ENCODE data around the gene ZNF506. TPM values are rescaled to one million over a fixed set of nuclear protein-coding genes. Genes with fewer than 3 reads are reported as not detected.
"Not testable (repeated sequence)": the region's sequence is repeated elsewhere in the genome, so short reads cannot be mapped to it uniquely, and the experiment has no call there.

Gene ZNF506
- total RNA-seq, 1 experiment from 2014 or later, result 3.0 TPM

DNA sequence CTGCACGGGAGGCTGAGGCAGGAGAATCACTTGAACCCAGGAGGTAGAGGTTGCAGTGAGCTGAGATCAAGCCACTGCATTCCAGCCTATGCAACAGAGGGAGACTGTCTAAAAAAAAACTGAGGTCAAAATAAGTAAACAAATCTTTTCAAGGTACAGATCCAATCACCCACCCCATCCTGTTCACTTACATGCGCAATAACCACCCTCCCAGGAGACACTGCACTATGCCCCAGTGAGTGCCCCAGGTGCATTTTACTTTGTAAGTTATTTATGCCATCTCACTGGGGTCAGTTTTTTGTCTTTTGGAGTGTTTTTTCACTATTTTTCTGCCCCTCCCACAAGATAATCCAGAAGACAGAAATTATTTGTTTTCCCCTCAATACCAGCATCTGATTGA, 37.2 kb upstream of the ZNF506 start:
- H3K23ac ChIP-seq (ENCODE audit: insufficient read length, low read depth, low read length), result no peak overlapping the region
- Mint-ChIP-seq H3K27ac (no peak overlapping the region), H3K27me3 (ENCODE audit: low read depth) (no peaks in the 10 kb centered on the region; the same call in 1 of the 2 replicates), H3K36me3 (ENCODE audit: insufficient read depth in 1 of 3, low read depth in 3 of 3) (peaks cover 17 to 27% (median 19%) of the 10 kb centered on the region in 3 experiments; a peak in 6 of 7 replicates), H3K4me1 (peaks cover 2% of the 10 kb centered on the region in 2 experiments; a peak in 2 of 4 replicates), H3K4me3 (no peak overlapping the region), H3K9me3 (peaks cover 4 to 60% of the 10 kb centered on the region in 2 experiments)
- WGBS (ENCODE audit: extremely low coverage, insufficient read length, low lambda C conversion rate), result no CpG with 5 or more reads among the region's 2 CpGs
- no peaks in the 10 kb centered on the region for H3K27me3 ChIP-seq (ENCODE audit: insufficient read depth, low read length)
- H2BK120ac ChIP-seq (ENCODE audit: low read depth, low read length, poor library complexity, severe bottlenecking), result no peak overlapping the region
- no peak for DNase-seq
- H3K27ac ChIP-seq (ENCODE audit: insufficient read length, low read depth, low read length), result no peak overlapping the region
- H3K56ac ChIP-seq (ENCODE audit: insufficient read length, low read depth, low read length), result no peak overlapping the region
- no peak overlapping the region for H3K9ac ChIP-seq (ENCODE audit: extremely low read depth, insufficient read length, low read length)
- TF ChIP-seq, protein P1, sequence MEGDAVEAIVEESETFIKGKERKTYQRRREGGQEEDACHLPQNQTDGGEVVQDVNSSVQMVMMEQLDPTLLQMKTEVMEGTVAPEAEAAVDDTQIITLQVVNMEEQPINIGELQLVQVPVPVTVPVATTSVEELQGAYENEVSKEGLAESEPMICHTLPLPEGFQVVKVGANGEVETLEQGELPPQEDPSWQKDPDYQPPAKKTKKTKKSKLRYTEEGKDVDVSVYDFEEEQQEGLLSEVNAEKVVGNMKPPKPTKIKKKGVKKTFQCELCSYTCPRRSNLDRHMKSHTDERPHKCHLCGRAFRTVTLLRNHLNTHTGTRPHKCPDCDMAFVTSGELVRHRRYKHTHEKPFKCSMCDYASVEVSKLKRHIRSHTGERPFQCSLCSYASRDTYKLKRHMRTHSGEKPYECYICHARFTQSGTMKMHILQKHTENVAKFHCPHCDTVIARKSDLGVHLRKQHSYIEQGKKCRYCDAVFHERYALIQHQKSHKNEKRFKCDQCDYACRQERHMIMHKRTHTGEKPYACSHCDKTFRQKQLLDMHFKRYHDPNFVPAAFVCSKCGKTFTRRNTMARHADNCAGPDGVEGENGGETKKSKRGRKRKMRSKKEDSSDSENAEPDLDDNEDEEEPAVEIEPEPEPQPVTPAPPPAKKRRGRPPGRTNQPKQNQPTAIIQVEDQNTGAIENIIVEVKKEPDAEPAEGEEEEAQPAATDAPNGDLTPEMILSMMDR (conservative IDR thresholded peaks at IDR 0.05), result no peak
- no peaks in the 10 kb centered on the region for H3K23me2 ChIP-seq (ENCODE audit: insufficient read length, low read depth, low read length, poor library complexity, severe bottlenecking)
- no peak overlapping the region for H2BK12ac ChIP-seq (ENCODE audit: insufficient read length, low read depth, low read length)
- H4K5ac ChIP-seq (ENCODE audit: insufficient read length, low read depth, low read length), result no peak overlapping the region
- peaks cover 3% of the 10 kb centered on the region for H3K79me1 ChIP-seq (ENCODE audit: insufficient read depth, low read depth, low read length, poor library complexity, severe bottlenecking)
- H4K20me1 ChIP-seq (ENCODE audit: control insufficient read depth, insufficient read depth, insufficient read length), result no peaks in the 10 kb centered on the region
- no peak overlapping the region for H3K4ac ChIP-seq (ENCODE audit: low read depth, low read length)
- no peak overlapping the region for H2AFZ ChIP-seq (ENCODE audit: low read length)
- H3K9me3 ChIP-seq (ENCODE audit: control insufficient read depth, low read depth, low read length), result no peaks in the 10 kb centered on the region
- no peak overlapping the region for H4K91ac ChIP-seq (ENCODE audit: insufficient read length, low read depth, low read length)
- no peak overlapping the region for H4K8ac ChIP-seq (replicated peaks; ENCODE audit: insufficient read length, low read depth, low read length)
- no peak overlapping the region for H3T11ph ChIP-seq (ENCODE audit: low read length)
- H3K4me1 ChIP-seq (ENCODE audit: insufficient read depth, low read length), result no peaks in the 10 kb centered on the region
- no peak overlapping the region for H3K14ac ChIP-seq (ENCODE audit: insufficient read depth, low read length)
- H3K79me2 ChIP-seq (ENCODE audit: insufficient read depth, low read length), result peaks cover 2% of the 10 kb centered on the region; the same call in 1 of the 2 replicates
- H3K4me2 ChIP-seq (ENCODE audit: insufficient read depth, insufficient read length, low read length), result no peak overlapping the region
- no peak overlapping the region for H2AK5ac ChIP-seq (ENCODE audit: insufficient read length, low read length)
- no peak overlapping the region for H2BK15ac ChIP-seq (ENCODE audit: low read depth, low read length)
- no peak overlapping the region for H3K18ac ChIP-seq (ENCODE audit: insufficient read length, low read depth, low read length)
- no peak overlapping the region for H2BK5ac ChIP-seq (ENCODE audit: insufficient read length, low read length)
- no peak overlapping the region for H2BK20ac ChIP-seq (ENCODE audit: low read depth, low read length, poor library complexity, severe bottlenecking)

GRCh38 chr19:19851740-19852139, 30.2 kb upstream of the ZNF506 start:
- Mint-ChIP-seq H3K36me3 (ENCODE audit: insufficient read depth in 1 of 3, low read depth in 3 of 3) (peaks cover 4 to 14% (median 9%) of the 10 kb centered on the region in 3 experiments; a peak in 6 of 7 replicates), H3K9me3 (peaks cover 8 to 63% of the 10 kb centered on the region in 2 experiments; a peak in 4 of 5 replicates)
- H3K18ac ChIP-seq (ENCODE audit: insufficient read length, low read depth, low read length); H3K4me2 ChIP-seq (ENCODE audit: insufficient read depth, insufficient read length, low read length); H4K91ac ChIP-seq (ENCODE audit: insufficient read length, low read depth, low read length); DNase-seq; H3K23ac ChIP-seq (ENCODE audit: insufficient read length, low read depth, low read length); H3K27ac ChIP-seq (ENCODE audit: insufficient read length, low read depth, low read length); H2AFZ ChIP-seq (ENCODE audit: low read length); H3K9me3 ChIP-seq (ENCODE audit: control insufficient read depth, low read depth, low read length); H3K79me2 ChIP-seq (ENCODE audit: insufficient read depth, low read length); H3K27me3 Mint-ChIP-seq (ENCODE audit: low read depth); H3K4me3 Mint-ChIP-seq; H2BK12ac ChIP-seq (ENCODE audit: insufficient read length, low read depth, low read length); H3K79me1 ChIP-seq (ENCODE audit: insufficient read depth, low read depth, low read length, poor library complexity, severe bottlenecking); H3K23me2 ChIP-seq (ENCODE audit: insufficient read length, low read depth, low read length, poor library complexity, severe bottlenecking); H4K5ac ChIP-seq (ENCODE audit: insufficient read length, low read depth, low read length); H3K4me1 ChIP-seq (ENCODE audit: insufficient read depth, low read length); H3K27me3 ChIP-seq (ENCODE audit: insufficient read depth, low read length); H2BK5ac ChIP-seq (ENCODE audit: insufficient read length, low read length); H3K4me1 Mint-ChIP-seq; H3K4ac ChIP-seq (ENCODE audit: low read depth, low read length); H2BK20ac ChIP-seq (ENCODE audit: low read depth, low read length, poor library complexity, severe bottlenecking); H3K27ac Mint-ChIP-seq; H3K56ac ChIP-seq (ENCODE audit: insufficient read length, low read depth, low read length); H4K20me1 ChIP-seq (ENCODE audit: control insufficient read depth, insufficient read depth, insufficient read length); H2AK5ac ChIP-seq (ENCODE audit: insufficient read length, low read length); H2BK120ac ChIP-seq (ENCODE audit: low read depth, low read length, poor library complexity, severe bottlenecking); H3K9ac ChIP-seq (ENCODE audit: extremely low read depth, insufficient read length, low read length); H2BK15ac ChIP-seq (ENCODE audit: low read depth, low read length); H4K8ac ChIP-seq (replicated peaks; ENCODE audit: insufficient read length, low read depth, low read length); H3K14ac ChIP-seq (ENCODE audit: insufficient read depth, low read length); H3T11ph ChIP-seq (ENCODE audit: low read length): not testable (repeated sequence)
- no CpG with 5 or more reads among the region's 2 CpGs for whole genome bisulfite sequencing (ENCODE audit: extremely low coverage, insufficient read length, low lambda C conversion rate)
